Skeletal muscle satellite cell (primary cell): ENCODE results near the gene SHCBP1L.

ENCODE experiments used
- H3K27me3 ChIP-seq: 2 replicates; pipeline ENCODE4 v1.7.0; 2013; ENCODE audit warnings: low read length; ENCODE audit not compliant: control insufficient read depth, insufficient read depth
- H3K36me3 ChIP-seq: 2 replicates; pipeline ENCODE4 v1.7.0; 2013; ENCODE audit warnings: mild to moderate bottlenecking, control low read depth, low read length; ENCODE audit not compliant: insufficient read depth
- H3K4me1 ChIP-seq: 2 replicates; pipeline ENCODE4 v1.7.0; 2013; ENCODE audit warnings: low read length; ENCODE audit not compliant: control insufficient read depth, insufficient read depth
- H3K4me2 ChIP-seq: 2 replicates; pipeline ENCODE4 v1.7.0; 2013; ENCODE audit warnings: mild to moderate bottlenecking, low read length
- H3K4me3 ChIP-seq: 2 replicates; pipeline ENCODE4 v1.7.0; 2013; ENCODE audit warnings: low read length
- H3K9ac ChIP-seq: 2 replicates; pipeline ENCODE4 v1.7.0; 2013; ENCODE audit warnings: mild to moderate bottlenecking, low read depth, low read length, moderate library complexity
- H3K9me3 ChIP-seq: replicated peaks from 2 replicates; pipeline ENCODE4 v1.7.0; 2013; ENCODE audit warnings: mild to moderate bottlenecking, control low read depth, low read length

SHCBP1L gene

DNA sequence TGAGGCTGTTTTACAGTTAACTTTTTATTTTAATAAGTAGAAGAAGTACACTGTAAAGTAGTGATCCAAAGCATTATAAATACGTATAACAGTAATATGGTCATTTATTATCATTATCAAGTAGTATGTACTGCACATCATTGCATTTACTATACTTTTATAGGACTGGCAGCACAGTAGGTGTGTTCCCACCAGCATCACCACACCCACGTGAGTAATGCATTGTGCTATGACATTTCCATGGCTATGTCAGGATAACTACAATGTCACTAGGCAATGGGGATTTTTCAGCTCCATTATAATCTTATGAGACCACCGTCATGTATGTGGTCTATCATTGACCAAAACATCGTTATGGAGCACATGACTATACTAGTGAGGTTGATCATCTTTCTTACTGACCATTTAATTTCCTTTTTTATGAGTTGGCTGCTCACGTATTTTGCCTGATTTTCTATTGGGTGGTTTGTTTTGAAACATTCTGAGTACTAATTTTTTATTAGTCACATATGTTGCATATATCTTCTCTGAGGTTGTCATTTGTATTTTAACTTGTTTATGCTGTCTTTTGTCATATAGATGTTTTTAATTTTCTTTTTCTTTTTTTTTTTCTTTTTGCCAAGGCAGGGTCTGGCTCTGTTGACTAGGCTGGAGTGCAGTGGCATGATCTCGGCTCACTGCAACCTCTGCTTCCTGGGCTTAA is 25.3 kb upstream of the SHCBP1L start:
- no peaks in the 10 kb centered on the region for H3K27me3 ChIP-seq
- H3K9ac ChIP-seq, result no peak overlapping the region
- H3K9me3 ChIP-seq, result no peaks in the 10 kb centered on the region
- no peak overlapping the region for H3K4me3 ChIP-seq
- H3K4me1 ChIP-seq, result peaks cover 9% of the 10 kb centered on the region
- H3K4me2 ChIP-seq, result no peak overlapping the region
- H3K36me3 ChIP-seq, result no peaks in the 10 kb centered on the region

DNA sequence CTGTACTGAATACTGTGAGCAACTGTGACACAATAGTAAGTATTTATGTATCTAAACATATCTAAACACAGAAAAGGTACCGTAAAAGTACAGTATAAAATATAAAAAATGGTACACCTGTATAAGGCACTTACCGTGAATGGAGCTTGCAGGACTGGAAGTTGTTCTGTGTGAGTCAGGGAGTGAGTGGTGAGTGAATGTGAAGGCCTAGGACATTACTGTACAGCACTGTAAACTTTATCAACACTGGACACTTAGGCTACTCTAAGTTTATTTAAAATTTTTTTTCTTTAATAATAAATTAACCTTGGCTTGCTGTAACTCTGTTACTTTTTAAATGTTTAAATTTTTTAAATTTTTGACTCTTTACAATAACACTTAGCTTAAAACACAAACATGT is 24.5 kb upstream of the SHCBP1L start:
- no peak overlapping the region for H3K4me2 ChIP-seq
- H3K9ac ChIP-seq, result no peak overlapping the region
- H3K9me3 ChIP-seq, result no peaks in the 10 kb centered on the region
- peaks cover 9% of the 10 kb centered on the region for H3K4me1 ChIP-seq
- H3K4me3 ChIP-seq, result no peak overlapping the region
- no peaks in the 10 kb centered on the region for H3K36me3 ChIP-seq
- no peaks in the 10 kb centered on the region for H3K27me3 ChIP-seq

DNA sequence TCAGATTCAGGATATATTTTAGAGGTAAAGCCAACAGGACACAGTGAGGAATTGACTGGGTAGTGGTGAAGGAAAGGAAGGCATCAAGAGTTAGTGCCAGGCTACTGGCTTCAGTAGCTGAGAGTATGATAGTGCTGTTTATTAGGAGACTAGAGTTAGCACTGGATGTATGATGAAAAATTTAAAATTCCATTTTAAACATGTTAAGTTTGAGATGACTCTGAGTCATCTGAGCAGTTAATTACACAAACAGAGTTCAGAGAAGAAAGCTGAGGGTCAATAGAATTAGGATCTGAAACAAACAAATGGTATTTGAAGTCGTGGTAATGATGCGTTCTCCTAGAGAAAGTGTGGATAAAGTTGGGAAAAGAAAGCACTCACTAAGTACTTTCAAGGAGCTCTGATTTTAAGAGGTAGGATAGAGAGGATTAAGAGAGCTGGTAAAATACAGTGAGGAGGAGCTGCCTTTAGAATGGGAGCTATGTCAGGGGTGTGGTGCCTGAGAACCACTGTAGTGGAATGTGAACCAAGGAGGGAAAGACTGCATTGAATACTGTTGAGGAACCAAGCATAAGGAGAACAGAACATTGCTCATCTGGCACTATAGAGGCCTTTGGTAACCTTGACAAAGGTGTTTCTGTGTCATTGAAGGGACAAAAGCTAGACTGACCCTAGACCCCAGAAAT is 21.7 kb upstream of the SHCBP1L start:
- Histone ChIP-seq H3K27me3 (no peaks in the 10 kb centered on the region), H3K4me1 (peaks cover 9% of the 10 kb centered on the region), H3K4me3 (no peak overlapping the region), H3K4me2 (no peak overlapping the region), H3K9me3 (no peaks in the 10 kb centered on the region), H3K36me3 (no peaks in the 10 kb centered on the region), H3K9ac (no peak overlapping the region)

DNA sequence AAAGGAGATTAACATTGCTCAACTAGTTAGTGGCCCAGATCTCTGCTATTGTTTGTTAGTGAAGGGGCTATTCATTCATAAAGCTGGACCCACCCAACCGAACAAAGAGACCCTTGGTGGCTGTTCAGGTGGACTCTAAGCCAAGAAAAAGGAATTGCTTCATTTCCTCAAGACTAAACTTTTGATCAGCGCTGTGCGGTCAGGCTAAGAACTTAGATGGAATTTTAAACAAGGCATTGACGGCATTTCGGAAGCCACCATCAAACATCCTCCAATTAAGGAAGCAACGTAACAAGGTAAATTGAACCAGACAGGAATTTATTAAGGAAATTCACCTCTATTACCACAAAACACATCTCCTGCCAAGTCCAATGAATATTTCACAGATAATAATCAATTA is 19.9 kb upstream of the SHCBP1L start:
- H3K9me3 ChIP-seq, result no peaks in the 10 kb centered on the region
- no peaks in the 10 kb centered on the region for H3K36me3 ChIP-seq
- H3K4me3 ChIP-seq, result no peak overlapping the region
- peaks cover 6% of the 10 kb centered on the region for H3K4me1 ChIP-seq
- no peak overlapping the region for H3K9ac ChIP-seq
- no peak overlapping the region for H3K4me2 ChIP-seq
- H3K27me3 ChIP-seq, result no peaks in the 10 kb centered on the region

DNA sequence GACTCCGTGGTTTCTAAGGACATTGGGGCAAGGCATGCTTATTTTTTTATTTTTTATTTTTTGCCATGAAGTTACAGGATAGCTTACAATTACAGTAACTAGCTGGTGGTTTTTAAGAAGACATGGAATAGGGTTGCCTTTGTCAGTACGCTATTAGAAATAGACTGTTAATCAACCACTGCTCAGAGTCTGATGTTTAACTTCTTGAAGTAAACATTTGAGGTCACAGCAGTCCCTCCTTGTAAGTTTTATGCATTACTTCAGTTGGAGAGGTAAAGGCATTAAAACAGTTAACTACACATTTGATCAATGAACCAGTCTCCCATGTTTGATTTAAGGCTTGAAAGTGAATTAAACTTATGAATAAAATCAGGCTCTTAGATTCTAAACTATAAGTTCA is 19.3 kb upstream of the SHCBP1L start:
- Histone ChIP-seq H3K9me3 (no peaks in the 10 kb centered on the region), H3K27me3 (no peaks in the 10 kb centered on the region), H3K4me3 (no peak overlapping the region), H3K4me1 (peaks cover 6% of the 10 kb centered on the region), H3K9ac (no peak overlapping the region), H3K4me2 (no peak overlapping the region), H3K36me3 (no peaks in the 10 kb centered on the region)

DNA sequence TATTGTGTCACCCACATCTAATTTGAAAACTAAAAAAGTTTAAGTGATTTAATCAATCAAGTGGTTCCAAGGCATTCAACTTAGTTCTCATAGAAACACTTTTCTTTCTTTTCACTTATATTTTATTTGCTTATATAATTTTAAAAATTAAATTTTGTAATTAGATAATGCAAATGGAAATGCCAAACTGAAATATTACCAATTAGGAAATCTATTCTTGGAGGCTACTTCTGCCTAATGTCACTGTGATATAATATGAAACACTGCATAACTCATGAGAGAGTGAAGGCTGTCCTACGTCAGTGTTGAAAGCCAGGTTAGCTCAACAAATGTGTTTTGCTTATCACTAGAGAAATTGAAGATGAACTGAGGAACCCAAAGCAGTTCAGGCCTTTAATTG is 18.3 kb upstream of the SHCBP1L start:
- Histone ChIP-seq H3K27me3 (no peaks in the 10 kb centered on the region), H3K4me1 (peaks cover 6% of the 10 kb centered on the region), H3K4me3 (no peak overlapping the region), H3K9ac (no peak overlapping the region), H3K9me3 (no peaks in the 10 kb centered on the region), H3K4me2 (no peak overlapping the region), H3K36me3 (no peaks in the 10 kb centered on the region)

DNA sequence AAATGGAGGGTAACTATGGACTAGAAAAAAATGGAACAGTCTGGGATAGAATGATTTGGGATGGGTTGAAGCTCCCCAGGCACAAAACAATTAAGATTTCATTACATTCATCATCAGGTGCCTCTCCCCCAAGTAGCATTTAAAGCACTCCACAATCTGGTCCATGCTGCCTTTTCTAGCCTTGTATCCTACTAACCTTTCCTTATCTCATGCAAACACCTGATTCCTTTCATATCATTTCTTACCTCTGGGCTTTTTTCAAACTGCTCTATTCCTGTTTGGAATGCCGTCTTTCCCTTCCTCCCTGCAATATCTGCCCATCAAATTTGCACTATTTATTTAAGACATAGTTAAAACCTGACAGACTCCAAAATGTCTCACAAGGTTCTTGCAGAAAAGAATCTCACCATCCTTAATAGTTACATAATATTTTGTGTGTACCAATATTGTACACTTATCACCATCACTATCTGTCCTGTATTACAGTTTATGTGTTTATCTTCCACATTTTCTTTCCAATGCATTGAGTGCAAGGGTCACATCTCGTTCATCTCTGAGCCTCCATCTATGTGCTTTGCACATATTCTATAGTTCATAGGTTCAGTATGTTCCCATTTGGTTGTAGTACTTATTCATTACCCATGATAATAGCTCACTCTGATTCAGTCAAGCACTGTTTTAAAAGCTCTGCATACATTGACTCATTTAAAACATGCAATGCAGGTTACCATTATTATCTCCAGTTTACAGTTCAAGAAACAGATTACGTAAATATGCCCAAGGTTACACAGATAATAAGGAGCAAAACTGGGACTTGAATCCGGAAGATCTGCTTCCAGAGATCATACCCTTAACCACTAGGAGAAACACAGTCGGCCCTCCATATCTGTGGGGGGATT is 16.1 kb upstream of the SHCBP1L start:
- no peak overlapping the region for H3K9ac ChIP-seq
- no peaks in the 10 kb centered on the region for H3K9me3 ChIP-seq
- H3K36me3 ChIP-seq, result no peaks in the 10 kb centered on the region
- no peaks in the 10 kb centered on the region for H3K27me3 ChIP-seq
- no peaks in the 10 kb centered on the region for H3K4me1 ChIP-seq
- no peak overlapping the region for H3K4me2 ChIP-seq
- H3K4me3 ChIP-seq, result no peak overlapping the region

DNA sequence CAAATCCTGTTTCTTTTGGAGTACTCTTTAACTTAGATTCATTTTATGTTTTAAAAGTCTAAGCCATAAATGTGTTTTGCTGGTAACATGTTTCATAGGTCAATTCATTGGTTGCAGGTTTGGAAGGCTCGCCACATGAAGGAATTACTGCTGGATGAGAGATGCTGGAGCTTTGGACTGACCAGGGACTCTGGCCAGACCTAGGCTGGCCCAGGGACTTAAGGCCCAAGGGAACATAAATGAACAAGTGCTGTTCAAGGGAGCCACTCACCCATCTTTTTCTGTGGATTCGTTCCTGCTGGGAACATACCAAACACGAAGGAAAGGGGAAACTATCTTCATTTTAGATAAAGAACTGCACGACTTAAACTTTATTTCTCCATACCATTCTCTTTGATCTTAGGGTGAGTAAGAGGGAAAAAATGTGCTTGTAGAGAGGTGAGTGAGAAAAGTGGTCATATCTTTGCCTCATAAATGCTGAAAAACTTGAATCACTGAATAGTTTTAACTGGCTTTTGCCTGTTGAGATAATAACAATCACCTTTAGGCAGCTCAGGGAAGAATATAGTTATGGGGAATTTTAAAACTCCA is 15.3 kb upstream of the SHCBP1L start:
- Histone ChIP-seq H3K36me3 (no peaks in the 10 kb centered on the region), H3K27me3 (no peaks in the 10 kb centered on the region), H3K4me3 (no peak overlapping the region), H3K9me3 (no peaks in the 10 kb centered on the region), H3K4me1 (no peaks in the 10 kb centered on the region), H3K4me2 (no peak overlapping the region), H3K9ac (no peak overlapping the region)

DNA sequence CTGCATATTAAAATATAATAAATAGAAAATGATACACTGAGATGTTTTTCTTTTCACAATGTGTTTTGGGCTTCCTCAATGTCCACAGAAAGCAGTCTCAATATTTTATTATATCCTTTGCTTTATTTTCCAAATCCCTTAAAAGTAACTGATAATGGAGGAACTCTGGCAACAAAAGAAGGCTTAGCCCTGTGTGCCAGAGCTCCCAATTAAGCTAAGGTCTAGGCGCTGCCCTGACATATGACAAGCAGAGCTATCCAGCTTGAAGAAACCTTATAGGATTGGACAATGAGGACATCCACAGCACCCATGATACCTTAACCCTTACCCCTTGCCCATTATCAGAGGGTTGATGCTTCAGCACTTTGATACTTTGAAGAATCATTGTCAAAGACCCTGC is 12.9 kb upstream of the SHCBP1L start:
- no peaks in the 10 kb centered on the region for H3K36me3 ChIP-seq
- peaks cover 6% of the 10 kb centered on the region for H3K4me1 ChIP-seq
- no peak overlapping the region for H3K9ac ChIP-seq
- H3K4me3 ChIP-seq, result no peak overlapping the region
- no peaks in the 10 kb centered on the region for H3K27me3 ChIP-seq
- no peaks in the 10 kb centered on the region for H3K9me3 ChIP-seq
- no peak overlapping the region for H3K4me2 ChIP-seq

DNA sequence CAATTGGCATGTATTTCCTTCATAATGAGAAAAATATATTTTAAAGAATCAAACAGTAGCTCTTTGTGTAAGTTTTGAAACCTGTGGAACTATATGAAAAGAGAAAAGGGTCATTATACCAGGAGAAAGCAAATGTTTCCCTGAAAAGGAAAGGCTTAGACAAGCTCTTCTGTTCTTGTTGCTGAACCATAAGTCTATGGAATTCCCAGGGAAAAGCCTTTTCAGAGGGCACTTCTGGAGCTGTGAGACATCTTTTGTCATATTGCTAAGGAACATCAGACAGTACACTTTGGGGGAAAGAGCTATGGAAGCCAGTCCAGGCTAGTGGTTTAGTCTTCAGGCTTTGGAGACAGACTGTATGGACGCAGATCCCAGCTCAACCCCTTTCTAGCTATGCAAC is 12.1 kb upstream of the SHCBP1L start:
- Histone ChIP-seq H3K4me1 (peaks cover 6% of the 10 kb centered on the region), H3K9me3 (no peaks in the 10 kb centered on the region), H3K9ac (no peak overlapping the region), H3K36me3 (no peaks in the 10 kb centered on the region), H3K27me3 (no peaks in the 10 kb centered on the region), H3K4me3 (no peak overlapping the region), H3K4me2 (no peak overlapping the region)

DNA sequence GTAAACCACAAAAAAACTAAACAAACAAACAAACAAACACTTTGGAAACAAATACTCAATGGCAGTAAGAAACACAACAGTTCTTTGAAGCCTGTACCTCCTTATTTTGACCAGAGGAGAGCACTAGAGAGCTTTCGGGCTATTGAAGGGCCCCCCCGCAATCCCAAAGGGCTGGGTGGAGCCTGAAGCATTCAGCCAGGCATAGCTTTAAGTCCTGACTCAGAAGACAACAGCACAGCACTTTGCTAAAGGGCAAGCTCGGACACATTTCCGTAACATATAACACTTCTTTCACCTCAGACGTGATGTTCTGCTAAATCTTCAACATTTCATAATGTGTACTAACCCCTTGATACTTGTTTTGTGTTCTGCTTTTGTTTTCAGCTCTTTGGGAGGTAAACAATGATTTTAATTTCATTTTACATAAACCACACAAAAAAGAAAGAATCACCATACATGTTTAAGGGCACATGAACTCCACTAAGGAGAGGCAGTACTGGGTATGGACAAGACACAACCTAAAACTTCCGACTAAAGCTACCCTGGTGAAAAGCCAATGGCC is 9.7 kb upstream of the SHCBP1L start:
- Histone ChIP-seq H3K4me3 (peak overlapping the region; percentile 56), H3K9me3 (no peaks in the 10 kb centered on the region)

More for the DNA sequence above, 9.7 kb upstream of the SHCBP1L start:
- Histone ChIP-seq H3K4me1 (peaks cover 6% of the 10 kb centered on the region), H3K27me3 (no peaks in the 10 kb centered on the region), H3K4me2 (peak overlapping the region; percentile 77), H3K9ac (peak overlapping the region; percentile 71), H3K36me3 (no peaks in the 10 kb centered on the region)
